GM19328 (cell line): Measurements from ENCODE around the gene MID2.
"Not testable (repeated sequence)": the region's sequence is repeated elsewhere in the genome, so short reads cannot be mapped to it uniquely, and the experiment has no call there.

ENCODE experiments used
- ATAC-seq: cut with Tn5 transposase; IDR thresholded peaks from one replicate; pipeline ENCODE4 v1.9.1; 2021; ENCODE audit warnings: mild to moderate bottlenecking, moderate library complexity; ENCODE audit not compliant: unreplicated experiment

Gene MID2

GRCh38 chrX:107825698-107826237 lies at the start of gene MID2:
Gene MID2 (plus strand): TSS chrX:107825866. CDS start chrX:107826427, 561 bp downstream.
- no peak for ATAC-seq

GRCh38 chrX:107776649-107777535 lies 48.8 kb upstream of the MID2 start:
- peak; percentile 57 for ATAC-seq

- no peak for ATAC-seq
Measured at GRCh38 chrX:107777536-107777832, 48.2 kb upstream of the MID2 start, which contains the start of gene NCBP2L. Gene NCBP2L (plus strand): TSS chrX:107777733. CDS start chrX:107794221, 16,488 bp downstream.

- ATAC-seq = no peak
Measured at GRCh38 chrX:107780525-107780924, 45.1 kb upstream of the MID2 start.

GRCh38 chrX:107787827-107788226 lies 37.8 kb upstream of the MID2 start:
- no peak for ATAC-seq

GRCh38 chrX:107804427-107804826 lies 21.2 kb upstream of the MID2 start:
- no peak for ATAC-seq

- ATAC-seq = no peak
Measured at GRCh38 chrX:107805179-107805578, 20.5 kb upstream of the MID2 start.

GRCh38 chrX:107810053-107810452 lies 15.6 kb upstream of the MID2 start:
- not testable (repeated sequence) for ATAC-seq

GRCh38 chrX:107818900-107819521 lies 6.7 kb upstream of the MID2 start:
- ATAC-seq = no peak

- ATAC-seq = no peak
Measured at GRCh38 chrX:107823042-107823441, 2.6 kb upstream of the MID2 start.

GRCh38 chrX:107823456-107823855 lies 2.2 kb upstream of the MID2 start:
- ATAC-seq = no peak

GRCh38 chrX:107826238-107827029 lies 768 bp downstream of the MID2 start:
- ATAC-seq = peak; percentile 45

GRCh38 chrX:107827030-107827831 lies 1.6 kb downstream of the MID2 start:
- no peak for ATAC-seq

- no peak for ATAC-seq
Measured at GRCh38 chrX:107827852-107828251, 2.2 kb downstream of the MID2 start.

GRCh38 chrX:107829878-107830277 lies 4.2 kb downstream of the MID2 start:
- no peak for ATAC-seq

- no peak for ATAC-seq
Measured at GRCh38 chrX:107831071-107831730, 5.5 kb downstream of the MID2 start.

- no peak for ATAC-seq
Measured at GRCh38 chrX:107834275-107835201, 8.9 kb downstream of the MID2 start.

- ATAC-seq = no peak
Measured at GRCh38 chrX:107836958-107837357, 11.3 kb downstream of the MID2 start.

GRCh38 chrX:107840971-107841370 lies 15.3 kb downstream of the MID2 start:
- ATAC-seq = no peak
